Measurements from ENCODE around the gene STRBP.
"Not testable (repeated sequence)": the region's sequence is repeated elsewhere in the genome, so short reads cannot be mapped to it uniquely, and the experiment has no call there.

The STRBP gene

GRCh38 chr9:123283048-123283408, 14.6 kb upstream of the STRBP start:
- no peak for DNase-seq (ENCODE audit: low spot score)

GRCh38 chr9:123282362-123283047, 14.1 kb upstream of the STRBP start:
- DNase-seq (ENCODE audit: low spot score), result no peak

- no peak for DNase-seq (ENCODE audit: low spot score)
Observed at GRCh38 chr9:123281659-123282350, 13.4 kb upstream of the STRBP start.

- not testable (repeated sequence) for DNase-seq (ENCODE audit: low spot score)
Observed at GRCh38 chr9:123278879-123279493, 10.6 kb upstream of the STRBP start.

- no peak for DNase-seq (ENCODE audit: low spot score)
Observed at GRCh38 chr9:123278361-123278760, 10.0 kb upstream of the STRBP start.

- no peak for DNase-seq (ENCODE audit: low spot score)
Observed at GRCh38 chr9:123276551-123276950, 8.2 kb upstream of the STRBP start.

- DNase-seq (ENCODE audit: low spot score), result not testable (repeated sequence)
Observed at GRCh38 chr9:123271133-123271532, 2.7 kb upstream of the STRBP start.

- no peak for DNase-seq (ENCODE audit: low spot score)
Observed at GRCh38 chr9:123269281-123269680, 895 bp upstream of the STRBP start.

- DNase-seq (ENCODE audit: low spot score), result no peak
Observed at GRCh38 chr9:123268199-123268464, 254 bp downstream of the STRBP start.

- no peak for DNase-seq (ENCODE audit: low spot score)
Observed at GRCh38 chr9:123267481-123268198, 746 bp downstream of the STRBP start.

GRCh38 chr9:123266655-123267399, 1.6 kb downstream of the STRBP start:
- no peak for DNase-seq (ENCODE audit: low spot score)

- no peak for DNase-seq (ENCODE audit: low spot score)
Observed at GRCh38 chr9:123265833-123266232, 2.6 kb downstream of the STRBP start.

GRCh38 chr9:123263227-123263626, 5.2 kb downstream of the STRBP start:
- no peak for DNase-seq (ENCODE audit: low spot score)

GRCh38 chr9:123262338-123262737, 6.0 kb downstream of the STRBP start:
- no peak for DNase-seq (ENCODE audit: low spot score)

GRCh38 chr9:123261006-123261677, 7.2 kb downstream of the STRBP start:
- DNase-seq (ENCODE audit: low spot score), result no peak

- no peak for DNase-seq (ENCODE audit: low spot score)
Observed at GRCh38 chr9:123260340-123260739, 8.0 kb downstream of the STRBP start.

GRCh38 chr9:123257276-123257675, 11.1 kb downstream of the STRBP start:
- DNase-seq (ENCODE audit: low spot score), result no peak

- no peak for DNase-seq (ENCODE audit: low spot score)
Observed at GRCh38 chr9:123255718-123256117, 12.7 kb downstream of the STRBP start.

GRCh38 chr9:123253204-123253603, 15.2 kb downstream of the STRBP start:
- no peak for DNase-seq (ENCODE audit: low spot score)

- no peak for DNase-seq (ENCODE audit: low spot score)
Observed at GRCh38 chr9:123251741-123252140, 16.6 kb downstream of the STRBP start.

GRCh38 chr9:123251324-123251723, 17.1 kb downstream of the STRBP start:
- DNase-seq (ENCODE audit: low spot score), result no peak

GRCh38 chr9:123250504-123250903, 17.9 kb downstream of the STRBP start:
- DNase-seq (ENCODE audit: low spot score), result no peak
